Left hindlimb (tissue), 1 donor: ENCODE measurements around the gene CD163.
"Not testable (repeated sequence)": the region's sequence is repeated elsewhere in the genome, so short reads cannot be mapped to it uniquely, and the experiment has no call there.

Experiments used
- DNase-seq: peaks from one replicate; pipeline ENCODE4 v3.0.0-alpha.2; 2018

Gene CD163

DNA sequence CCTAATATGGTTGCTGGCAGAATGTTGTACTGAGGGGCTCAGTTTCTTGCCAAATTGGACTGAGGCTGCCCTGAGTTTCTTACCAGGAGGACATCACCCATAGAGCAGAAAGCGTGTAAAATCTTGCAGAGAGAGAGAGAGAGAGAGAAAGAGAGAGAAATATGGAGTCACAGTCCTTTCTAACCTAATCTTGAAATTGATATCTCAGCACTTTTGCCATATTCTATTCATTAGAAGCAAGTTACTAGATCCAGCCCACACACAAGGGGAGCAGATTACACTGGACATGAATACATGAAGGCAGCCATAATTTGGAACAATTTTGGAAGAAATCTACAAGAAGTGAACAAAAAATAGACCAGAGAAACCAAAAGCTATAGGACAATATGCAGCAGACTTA lies 55.5 kb downstream of the CD163 start:
- no peak for DNase-seq

DNA sequence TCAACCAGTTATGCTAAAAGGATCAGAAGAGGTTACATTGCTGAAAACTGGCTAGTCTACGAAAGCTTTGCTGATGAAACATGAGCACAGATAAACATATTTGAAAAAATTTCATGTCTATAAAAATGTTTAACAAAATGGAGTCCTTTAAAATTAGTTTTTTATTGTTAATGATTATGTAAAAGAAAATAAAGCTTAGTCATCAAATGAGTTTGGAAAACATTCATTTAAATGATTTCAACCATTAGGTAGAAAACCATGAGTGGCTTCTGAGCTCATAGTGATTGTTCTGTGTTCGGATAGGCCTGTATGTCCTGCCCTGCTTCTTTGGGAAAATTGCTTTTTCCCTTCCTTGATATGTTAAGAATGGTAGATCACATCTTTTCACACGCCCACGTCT lies 59.0 kb downstream of the CD163 start:
- DNase-seq = no peak

DNA sequence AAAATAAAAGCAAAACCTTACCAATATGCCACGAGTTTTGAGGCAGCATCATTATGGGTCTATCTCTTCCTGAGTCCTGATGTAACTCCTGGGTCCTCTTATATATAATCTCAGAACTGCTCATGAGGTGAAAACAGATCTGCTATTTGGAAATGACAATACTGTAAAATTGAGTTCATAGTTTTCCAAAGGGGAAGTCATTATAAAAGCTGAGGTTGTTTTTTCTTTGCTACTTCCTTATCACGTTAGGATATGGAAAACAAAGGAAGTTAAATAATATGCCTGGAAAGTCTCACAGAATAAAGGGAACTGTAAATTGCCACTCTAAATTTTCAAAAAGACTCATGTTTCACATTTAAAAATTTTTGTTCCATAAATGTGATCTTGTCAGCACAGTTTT lies 59.5 kb downstream of the CD163 start, which contains the start of gene CD163L1:
Gene CD163L1, minus strand, starts transcription at position 78 of the 400 bp plus-strand sequence. Its CDS starts 26 bp downstream, at position 52.
- no peak for DNase-seq

DNA sequence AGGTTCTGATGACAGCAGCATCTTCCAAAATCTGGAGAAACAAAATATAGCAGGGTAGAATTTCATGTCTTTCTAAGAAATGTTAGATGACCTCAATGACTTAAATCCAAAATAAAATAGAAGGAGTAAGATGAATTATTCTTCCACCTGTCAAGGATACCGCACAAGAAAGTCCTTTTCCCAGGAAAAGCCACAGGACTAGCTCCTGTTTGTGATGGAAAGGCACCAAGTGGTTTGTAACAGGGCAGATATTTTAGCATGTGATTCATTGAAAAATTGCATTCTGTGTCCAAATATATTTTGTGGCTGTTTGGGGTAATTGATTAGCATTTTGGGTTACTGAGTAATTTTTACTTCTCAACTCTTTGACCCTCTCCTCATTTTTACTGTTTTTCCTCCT lies 62.4 kb downstream of the CD163 start:
- DNase-seq = no peak

DNA sequence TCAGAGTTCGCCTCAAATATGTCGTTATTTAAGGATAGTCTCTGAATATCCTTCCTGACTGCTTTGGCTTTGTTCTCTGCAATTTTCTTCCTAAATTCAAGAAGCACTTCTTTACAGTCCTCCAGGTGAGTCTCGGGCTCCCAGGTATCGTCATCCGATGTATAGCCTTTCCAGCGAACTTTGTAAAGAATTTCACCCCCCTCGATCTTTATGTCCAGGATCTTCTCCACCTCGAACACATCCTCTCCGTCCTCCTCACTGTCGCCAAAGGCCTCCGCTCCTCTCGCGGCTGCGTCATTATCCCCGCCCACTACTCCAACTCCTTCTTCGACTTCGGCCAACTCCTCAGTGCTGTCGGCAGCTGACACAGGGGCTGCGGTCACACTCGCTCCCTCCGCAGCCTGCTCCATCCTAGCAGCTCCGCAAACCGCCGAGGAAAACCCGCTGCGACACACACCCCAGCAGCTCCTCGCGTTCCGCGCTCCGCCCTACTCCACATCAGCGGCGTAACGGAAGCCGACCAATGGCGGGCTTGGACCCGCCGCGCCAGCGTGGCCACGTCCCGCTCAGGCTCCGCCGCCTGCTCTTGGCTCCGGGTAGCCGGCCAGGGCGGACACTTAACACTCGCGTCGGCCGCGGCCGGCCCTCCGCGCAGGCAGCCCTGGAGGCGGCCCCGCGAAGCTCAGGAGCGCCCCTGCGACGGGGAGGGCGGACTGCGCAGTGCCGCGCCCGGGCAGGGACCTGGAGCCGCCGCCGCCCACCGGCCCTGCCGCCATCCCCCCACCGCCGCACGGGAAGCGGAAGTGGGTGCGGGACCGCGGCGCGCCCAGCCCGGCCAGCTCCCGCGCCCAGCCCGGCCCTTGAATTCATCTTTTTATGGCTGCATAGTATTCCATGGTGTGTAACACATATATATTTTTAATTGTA lies 63.7 kb downstream of the CD163 start:
- DNase-seq = peak; percentile 62

GRCh38 chr12:7438291-7438995 lies 65.1 kb downstream of the CD163 start:
- DNase-seq = not testable (repeated sequence)

DNA sequence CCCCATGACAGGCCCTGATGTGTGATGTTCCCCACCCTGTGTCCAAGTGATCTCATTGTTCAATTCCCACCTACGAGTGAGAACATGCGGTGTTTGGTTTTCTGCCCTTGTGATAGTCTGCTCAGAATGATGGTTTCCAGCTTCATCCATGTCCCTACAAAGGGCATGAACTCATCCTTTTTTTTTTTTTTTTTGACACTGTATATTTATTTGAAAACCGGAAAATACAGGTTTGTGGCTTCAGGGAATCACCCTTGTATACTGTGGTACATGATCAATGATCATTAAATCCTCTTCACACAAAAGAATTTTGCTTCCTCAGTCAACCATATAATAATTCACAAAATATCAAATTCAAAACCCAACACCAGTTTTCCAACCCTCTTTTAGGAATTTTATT lies 66.1 kb downstream of the CD163 start:
- DNase-seq = not testable (repeated sequence)

GRCh38 chr12:7434670-7435069 lies 68.9 kb downstream of the CD163 start:
- DNase-seq = no peak

DNA sequence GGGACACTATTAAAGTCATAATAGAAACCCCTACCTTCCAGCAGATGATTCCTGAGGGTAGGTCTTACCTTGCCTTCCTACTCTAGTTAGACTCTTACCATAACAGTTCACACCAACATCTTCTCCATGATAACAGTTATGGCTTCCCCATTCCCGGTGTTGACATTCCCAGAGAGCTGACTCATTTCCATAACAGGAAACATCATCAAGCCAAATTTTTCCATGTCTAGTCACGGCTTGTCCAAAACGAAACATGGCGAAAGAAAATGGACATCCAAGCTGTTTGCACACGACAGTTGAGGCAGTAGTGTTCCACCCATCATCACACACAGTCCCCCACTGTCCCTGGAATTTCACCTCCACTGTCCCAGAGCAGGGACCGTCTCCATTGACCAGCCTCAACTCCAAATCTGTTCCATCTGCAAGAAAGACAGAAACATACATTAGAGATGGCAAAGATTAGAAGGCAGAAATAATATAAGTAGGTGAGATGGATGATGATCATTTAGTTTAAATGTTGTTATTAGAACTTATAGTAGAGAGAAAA lies 70.2 kb downstream of the CD163 start:
- DNase-seq = no peak

GRCh38 chr12:7431993-7432685 lies 71.4 kb downstream of the CD163 start:
- no peak for DNase-seq
